GM03348 (cell line): ENCODE results near the gene FAS.

Experiments
- DNase-seq: peaks from one replicate; pipeline ENCODE4 v3.0.0; 2012; ENCODE audit warnings: low spot score

FAS gene

DNA sequence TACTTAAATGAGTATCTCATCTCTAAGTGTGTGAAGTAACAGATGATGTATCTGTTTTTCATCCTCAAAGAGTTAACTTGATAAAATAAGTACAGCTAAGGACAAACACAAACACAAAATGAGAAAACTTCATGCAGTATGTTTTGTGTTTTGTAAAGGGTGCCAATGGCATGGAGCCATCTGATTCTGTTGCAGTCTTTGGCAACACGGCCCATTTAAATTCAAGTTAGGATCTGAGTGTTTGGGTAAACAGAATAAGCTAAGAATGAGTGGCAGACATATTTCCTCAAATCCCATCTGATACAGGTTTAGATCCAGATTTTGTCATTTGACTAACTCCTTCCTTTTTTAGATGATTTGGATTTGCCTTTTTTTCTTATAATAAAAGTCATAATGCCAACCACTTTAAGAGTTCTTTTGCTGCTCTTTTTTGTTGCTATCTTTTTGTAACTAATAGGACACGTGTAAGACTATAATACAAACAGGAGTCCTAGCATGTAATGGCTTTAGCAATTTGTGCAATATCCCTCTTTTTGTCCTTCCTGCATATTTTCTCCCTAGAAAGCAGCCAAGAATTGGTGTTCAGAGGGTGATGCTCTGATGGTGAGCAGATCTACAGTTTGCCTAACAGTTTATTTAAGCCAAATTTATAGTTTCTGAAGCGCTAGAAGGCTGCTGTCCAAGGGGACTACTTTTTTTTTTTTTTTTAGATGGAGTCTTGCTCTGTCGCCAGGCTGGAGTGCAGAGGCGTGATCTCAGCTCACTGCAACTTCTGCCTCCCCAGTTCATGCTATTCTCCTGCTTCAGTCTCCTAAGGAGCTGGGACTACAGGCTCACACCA is 19.2 kb upstream of the FAS start:
- DNase-seq: peak; percentile 42

DNA sequence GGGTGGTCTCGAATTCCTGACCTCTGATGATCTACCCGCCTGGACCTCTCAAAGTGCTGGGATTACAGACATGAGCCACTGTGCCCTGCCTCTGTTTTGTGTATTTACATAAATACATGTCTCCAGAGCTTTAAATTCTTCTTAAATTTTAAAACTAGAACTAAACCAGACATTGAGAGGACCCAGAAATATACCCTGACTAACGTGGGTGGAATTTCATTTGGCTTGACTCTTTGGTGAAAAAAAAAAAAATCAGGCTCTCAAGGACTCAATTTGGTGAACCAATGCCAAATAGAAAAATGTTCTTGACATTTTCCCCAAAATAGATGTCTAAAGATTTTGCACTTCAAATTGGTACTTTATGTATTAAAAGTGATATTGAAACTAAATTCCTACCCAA is 16.6 kb upstream of the FAS start:
- peak; percentile 40 for DNase-seq

DNA sequence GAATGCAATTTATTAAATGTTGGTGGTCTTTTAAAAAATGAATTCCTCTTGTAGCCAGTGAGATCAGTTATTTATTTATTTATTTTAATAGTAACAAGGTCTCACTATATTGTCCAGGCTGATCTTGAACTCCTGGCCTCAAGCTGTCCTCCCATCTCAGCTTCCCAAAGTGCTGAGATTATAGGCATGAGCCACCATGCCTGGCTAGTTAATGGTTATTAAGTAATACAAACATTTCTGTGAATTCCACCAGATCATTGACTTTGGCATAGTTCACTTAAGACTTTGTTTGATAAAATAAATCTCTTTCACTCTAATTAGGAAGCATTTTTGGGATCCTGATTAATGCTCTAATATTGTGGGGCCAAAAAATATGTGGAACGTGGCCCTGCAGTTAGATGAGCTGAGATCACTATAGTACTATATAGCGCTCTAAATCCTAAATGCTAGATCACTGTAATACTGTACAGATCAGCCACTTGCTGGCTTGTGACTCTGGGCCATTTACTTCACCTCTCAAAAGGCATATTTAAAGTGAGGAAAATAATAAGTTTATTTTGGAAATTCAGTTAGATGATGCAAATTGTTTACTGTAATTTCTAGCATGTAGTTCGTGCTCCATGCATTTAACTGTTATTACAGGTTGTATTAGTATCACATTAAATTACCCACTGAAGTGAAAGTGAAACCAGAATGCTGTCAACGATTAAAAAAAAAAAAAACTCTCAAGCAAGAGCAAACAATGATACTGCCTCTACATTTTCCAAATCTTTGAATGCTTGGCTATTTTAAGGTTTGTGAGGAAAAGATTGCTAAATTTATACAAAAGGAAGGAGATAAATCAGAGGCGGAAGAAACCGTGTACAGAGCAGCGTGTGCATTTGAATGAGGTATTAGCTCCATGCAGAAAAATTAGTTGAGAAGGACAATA is 15.9 kb upstream of the FAS start:
- no peak for DNase-seq

DNA sequence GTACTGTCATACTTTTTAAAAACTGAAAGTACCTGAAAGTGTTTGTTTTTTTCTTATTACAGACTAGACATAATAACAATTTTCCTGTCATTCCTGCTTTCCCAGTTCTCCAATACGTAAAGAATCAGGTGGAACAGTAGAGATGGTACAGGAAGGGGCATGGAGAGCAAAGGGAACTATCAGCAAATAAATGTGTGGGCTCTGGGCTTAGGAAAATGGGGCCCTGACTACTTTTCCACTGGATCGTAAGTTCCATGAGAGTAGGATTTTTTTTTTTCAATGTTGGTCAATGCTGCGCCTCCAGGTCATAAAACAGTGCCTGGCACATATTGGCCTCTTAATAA is 15.2 kb upstream of the FAS start:
- DNase-seq: no peak

DNA sequence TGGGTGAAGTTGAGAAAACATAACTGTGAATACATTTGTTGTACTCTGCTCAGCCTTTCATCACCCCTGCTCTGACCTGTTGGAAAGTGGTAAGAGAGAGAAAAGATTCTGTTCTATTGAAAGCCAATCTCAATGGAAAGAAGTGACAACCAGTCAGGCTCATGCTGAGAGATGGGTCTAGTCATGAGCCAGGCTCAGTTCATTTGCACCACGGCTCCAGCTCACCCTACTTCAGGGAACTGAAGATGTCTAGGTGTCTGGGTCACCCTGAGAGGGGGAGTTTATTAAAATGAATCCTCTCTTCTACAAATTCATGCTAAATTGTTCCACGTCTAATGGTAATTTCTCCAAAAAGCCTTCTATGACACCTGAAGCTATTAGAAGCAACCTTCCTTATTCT is 12.1 kb upstream of the FAS start:
- no peak for DNase-seq

DNA sequence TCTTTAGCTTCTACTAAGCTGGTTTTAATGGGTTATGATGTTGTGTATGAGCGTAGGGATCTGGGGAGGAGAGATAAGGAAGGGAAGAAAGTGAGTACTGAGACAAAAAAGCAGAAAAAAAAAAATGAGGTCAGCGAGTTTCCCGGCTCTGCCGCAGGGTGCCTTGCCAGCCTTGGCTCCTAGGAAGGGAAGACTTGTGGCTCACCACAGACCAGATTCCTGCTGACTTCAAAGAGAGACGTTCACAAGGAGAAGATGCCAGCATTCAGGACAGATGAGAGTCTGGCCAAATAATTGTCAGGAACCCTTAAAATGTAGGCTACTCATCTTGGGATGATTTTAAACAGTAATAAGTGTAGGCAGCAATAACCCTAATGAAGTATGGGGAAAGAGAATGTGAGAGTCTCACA is 11.4 kb upstream of the FAS start:
- DNase-seq: peak; percentile 84

DNA sequence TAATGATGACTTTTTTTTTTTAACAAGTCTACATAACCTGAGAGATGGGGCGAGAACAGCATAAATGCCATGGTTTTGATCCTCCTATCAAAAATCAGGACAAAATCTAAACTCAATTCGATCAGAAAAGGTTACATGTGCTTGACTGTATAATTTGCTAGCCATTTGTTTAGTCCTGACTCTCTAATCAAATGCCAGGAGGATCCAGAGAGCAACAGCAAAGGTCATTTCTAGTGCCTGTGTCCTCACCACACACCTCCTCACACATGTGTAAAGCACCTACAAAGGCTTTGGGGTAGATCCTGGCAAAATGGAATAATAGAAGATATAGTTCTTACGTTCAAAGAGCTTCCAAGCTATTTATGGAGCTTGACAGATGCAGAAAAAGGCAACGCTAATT is 11.0 kb upstream of the FAS start:
- no peak for DNase-seq

DNA sequence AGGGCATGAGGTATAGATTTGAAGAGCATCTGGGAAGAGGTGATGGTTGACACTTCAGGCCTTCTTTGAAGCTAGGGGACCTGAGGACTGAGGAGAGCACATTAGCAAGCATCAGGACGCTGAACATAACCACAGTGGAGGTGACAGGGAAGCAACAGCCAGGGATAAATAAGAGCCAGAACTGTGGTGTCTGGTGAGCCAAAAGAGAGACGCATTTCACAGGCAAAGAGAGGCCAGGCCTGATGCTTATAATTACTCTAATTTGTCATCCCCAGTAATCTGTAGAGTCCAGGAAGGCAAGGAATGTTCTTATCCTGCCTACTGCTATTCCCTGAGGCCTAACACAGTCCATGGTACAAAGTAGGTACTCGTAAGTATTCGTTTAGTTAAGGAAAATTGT is 10.4 kb upstream of the FAS start:
- no peak for DNase-seq

DNA sequence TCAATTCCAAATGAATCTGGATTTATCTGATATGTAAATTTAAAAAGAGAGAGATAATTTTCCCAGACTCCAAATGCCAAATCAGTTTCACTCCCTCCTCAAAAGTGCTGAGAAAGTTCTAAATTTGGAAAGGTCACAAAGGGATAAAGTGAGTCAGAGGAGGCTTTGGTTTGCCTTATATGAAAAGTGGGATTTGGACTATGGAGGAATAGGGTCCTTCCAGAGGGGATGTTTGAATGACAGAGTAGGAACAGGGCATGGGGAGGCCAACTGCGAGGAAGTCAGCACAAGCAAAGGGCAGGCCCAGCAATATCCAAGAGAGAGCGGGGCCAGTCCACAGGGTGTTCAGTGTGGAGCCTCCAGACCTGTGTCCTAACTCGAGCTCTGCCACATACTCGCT is 9.8 kb upstream of the FAS start:
- DNase-seq: no peak

DNA sequence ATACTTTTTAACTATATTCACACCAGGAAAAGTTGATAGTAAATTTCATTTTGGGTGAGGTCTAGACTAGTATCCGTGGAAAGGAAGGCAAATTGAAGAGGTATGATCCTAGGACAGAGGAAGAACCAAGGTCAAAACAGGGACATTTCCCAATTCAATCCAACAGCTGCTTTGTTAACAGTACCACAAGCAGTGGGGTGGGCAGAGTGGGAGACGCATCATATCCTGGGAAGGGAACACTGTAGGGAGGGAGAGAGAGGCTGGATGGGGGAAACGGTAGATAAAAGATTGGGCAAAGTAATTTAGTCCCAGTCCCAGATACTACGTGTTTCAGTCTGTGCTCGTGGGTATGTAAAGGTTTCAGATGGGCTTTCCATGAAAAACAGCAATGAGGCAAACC is 9.2 kb upstream of the FAS start:
- no peak for DNase-seq

DNA sequence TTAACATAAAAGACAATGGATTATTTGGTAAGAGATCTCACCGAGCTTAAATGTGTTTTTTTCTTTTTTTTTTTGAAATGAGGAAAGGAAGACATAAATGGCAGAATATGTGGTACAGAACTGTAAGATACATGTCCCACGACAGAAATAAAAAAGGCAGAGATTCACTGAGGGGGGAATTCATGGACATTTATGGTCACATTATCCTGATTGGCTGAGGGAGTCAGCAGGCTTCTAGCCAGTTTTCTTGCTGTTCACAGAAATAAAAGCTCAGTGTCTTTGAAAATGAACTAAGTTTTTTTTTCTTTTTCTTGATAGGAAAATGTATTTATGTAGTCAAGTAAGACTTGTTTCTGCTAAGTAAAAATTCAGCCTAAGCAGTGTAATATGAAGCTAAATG is 8.2 kb upstream of the FAS start:
- no peak for DNase-seq

DNA sequence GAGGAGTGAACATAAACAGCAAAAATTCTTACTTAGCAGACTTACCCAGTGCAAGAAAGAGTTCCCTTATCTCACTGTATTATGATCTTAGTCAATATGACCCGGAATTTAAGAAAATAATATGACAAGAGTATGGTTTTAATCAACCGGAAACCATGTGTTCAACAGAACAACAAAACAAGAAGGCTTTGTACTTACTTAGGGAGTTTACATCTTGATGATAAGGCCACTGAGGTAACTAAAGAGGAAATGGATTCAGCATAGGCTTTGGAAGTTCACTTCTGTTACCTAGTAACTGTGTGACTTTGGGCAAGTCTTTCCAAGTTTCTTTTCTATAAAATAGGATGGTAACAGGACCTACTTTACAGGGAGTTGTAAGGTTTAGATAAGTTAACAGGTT is 7.4 kb upstream of the FAS start:
- no peak for DNase-seq

DNA sequence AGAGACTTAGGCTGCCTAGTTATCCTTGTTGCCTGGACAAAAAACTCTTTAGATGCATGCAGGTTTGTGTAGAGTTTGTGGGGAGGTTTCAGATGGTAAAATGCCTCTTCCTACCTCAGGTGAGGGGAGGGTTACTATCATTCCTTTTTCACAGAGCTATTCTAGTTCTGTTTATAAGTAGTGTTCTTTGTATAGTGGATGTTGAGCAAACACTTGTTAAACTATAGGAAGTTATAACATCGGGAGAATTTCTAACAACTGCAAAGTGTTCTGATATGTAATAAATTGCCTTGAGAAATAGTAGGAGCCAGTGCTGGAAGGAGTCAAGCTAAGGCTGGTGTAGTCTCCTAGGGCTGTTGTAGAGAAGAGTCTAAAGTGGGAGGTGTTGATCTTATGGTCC is 6.7 kb upstream of the FAS start:
- DNase-seq: no peak

DNA sequence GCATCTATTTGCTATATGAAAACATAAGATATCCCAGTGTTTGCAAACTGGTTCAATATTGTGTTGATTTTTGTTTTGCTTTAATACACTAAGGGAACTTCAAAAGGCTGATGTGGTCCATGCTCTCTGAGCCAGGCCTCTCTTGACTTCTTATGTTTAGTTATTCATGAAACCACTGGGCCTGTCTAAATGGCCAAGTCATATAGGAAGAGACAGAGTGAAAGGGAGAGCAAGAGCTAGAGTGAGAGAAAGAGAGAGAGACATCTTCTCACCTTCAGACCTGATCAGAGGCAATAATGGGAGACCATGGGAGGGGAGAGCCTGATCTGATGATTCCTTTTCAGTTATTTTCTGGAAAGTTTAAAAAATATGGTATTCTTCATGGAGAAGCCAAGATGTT is 6.1 kb upstream of the FAS start:
- DNase-seq: no peak

DNA sequence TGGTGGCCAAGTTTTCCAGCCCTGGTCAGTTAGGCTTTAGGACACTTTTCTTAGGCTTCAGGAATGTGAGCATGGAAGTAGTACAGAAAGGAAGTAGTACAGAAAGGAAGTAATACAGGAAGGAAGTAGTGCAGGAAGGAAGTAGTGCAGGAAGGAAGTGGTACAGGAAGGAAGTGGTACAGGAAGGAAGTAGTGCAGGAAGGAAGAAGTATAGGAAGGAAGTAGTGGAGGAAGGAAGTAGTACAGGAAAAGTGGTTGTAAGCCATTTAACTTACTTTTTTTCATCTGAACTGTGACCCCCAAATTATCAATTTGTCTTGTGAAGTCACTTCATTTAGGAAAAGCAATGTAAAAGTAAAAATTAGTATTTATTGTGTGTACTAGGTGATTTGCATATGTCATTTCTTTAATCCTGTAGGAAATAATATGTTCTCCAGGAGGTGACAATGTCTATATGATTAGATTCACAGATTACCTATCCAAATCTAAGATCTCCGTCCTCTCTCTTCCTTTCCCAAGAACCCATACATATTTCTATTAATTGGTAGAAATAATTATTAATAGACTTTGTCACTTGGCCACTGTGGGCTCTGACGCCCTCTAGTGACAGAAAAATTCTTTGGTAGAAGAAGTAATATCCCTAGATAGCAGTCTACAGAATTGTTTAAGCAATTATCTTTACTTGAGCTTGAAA is 3.9 kb upstream of the FAS start:
- DNase-seq: peak; percentile 35

DNA sequence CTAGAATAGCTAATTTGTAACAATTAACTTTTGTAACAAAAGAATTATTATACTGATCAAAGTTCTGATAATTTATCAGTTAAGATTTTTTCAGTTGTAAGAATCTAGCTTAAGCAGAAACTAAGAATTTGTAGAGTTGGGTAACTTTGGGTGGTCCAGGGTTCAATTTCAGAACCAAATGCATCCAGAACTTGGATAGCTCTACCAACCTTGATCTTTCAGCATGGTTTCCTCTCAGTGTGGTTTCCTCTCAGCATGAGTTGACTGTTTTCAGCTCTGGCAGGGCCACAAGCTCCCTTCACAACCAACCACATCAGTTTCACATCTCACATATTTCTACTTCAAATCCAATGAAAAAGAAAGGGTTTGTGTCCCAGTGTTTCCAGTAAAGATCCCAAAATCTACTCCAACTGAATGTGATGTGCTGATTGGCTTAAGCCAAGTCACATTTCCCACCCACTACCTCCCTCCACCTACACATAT is 3.3 kb upstream of the FAS start:
- DNase-seq: no peak

DNA sequence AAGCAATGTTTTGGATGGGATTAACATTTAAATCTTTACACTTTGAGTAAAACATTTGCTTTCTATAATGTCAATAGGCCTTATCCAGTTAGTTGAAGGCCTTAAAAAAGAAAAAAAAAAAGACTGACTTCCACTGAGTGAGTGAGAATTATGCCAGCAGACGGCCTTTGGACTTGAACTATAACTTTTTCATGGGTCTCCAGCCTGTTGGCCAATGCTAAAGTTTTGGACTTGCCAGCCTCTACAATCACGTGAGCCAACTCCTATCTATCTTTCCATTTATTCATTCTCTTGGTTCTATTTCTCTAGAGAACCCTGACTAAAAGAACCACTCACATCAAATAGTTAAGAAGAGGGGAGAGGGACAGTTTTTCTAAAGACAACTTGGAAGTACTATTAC is 2.8 kb upstream of the FAS start:
- no peak for DNase-seq

DNA sequence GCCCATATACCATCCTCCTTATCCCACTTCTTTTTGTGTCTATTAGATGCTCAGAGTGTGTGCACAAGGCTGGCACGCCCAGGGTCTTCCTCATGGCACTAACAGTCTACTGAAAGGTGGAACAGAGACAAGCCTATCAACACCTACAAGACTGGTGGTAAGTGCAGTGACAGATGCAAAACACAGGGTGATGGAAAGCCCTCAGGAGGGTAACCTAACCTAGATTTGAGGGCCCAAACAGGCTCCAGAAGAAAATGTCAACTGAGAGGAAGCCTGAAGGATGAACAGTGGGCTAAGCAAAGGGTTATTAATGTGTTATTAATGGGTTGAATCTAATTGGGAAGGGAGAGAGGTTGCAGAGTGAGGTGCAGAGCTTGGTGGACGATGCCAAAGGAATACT is 1.2 kb upstream of the FAS start:
- no peak for DNase-seq

DNA sequence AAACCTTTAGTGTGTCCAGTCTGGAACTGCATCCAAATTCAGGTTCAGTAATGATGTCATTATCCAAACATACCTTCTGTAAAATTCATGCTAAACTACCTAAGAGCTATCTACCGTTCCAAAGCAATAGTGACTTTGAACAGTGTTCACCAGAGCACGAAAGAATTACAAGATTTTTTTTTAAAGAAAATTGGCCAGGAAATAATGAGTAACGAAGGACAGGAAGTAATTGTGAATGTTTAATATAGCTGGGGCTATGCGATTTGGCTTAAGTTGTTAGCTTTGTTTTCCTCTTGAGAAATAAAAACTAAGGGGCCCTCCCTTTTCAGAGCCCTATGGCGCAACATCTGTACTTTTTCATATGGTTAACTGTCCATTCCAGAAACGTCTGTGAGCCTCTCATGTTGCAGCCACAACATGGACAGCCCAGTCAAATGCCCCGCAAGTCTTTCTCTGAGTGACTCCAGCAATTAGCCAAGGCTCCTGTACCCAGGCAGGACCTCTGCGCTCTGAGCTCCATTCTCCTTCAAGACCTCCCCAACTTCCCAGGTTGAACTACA is 694 bp upstream of the FAS start:
- DNase-seq: peak; percentile 76

DNA sequence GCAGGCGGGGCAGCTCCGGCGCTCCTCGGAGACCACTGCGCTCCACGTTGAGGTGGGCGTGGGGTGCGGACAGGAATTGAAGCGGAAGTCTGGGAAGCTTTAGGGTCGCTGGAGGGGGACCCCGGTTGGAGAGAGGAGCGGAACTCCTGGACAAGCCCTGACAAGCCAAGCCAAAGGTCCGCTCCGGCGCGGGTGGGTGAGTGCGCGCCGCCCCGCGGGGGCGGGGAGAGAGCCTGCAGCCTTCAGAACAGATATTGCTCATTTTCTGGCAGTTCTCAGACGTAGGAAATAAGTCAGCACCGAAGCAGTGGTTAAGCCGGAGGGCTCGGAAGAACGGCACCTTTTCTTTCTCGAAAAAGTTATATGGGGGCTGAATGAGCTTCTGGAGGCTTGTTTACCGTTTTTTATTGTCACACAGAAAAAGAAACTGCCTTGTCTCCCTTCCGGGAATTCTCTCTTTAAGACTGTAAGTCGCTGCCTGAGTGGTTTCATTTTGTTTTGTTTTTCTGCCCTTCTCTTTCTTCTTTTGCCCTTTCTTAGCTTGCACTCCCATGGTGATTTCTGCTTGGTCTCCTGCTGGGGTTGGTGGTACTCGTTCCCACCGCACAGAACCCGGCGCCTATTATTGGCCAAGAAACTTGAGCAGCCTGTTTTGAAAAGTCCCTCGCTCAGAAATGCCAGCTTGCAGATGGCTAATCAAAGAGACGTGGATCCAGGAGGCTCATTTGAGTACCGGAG is 732 bp downstream of the FAS start:
- peak; percentile 76 for DNase-seq

DNA sequence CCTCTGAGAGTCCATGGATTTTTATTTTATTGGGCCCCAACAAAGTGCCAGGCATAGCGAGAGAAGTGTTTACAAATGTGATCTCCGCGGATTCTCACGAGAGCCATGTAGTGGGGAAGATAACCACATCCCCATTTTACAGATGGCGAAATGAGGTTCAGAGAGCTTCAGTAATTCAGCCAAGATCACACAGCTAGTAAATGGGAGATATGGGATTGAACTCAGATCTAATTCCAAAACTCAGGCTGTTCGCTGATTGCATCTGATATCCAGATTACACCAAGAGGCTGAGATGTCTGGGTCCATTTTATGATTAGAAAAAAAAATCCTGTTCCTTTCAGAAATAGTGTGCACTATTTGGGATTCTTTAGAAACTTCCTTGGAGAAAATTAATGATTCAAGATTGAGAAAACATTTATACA is 1.3 kb downstream of the FAS start:
- no peak for DNase-seq
